Neural cell (in vitro differentiated cells): ENCODE measurements around the gene DENND1A. TPM values are rescaled to one million over a fixed set of nuclear protein-coding genes. Genes with fewer than 3 reads are reported as not detected.

ENCODE experiments used
- H2AFZ ChIP-seq: fragments of 200-600, 300-800 bp; sonication (generic), shearing (Covaris generic); 2 replicates; pipeline ENCODE4 v1.6.0; 2014; ENCODE audit warnings: low read depth, mild to moderate bottlenecking, antibody characterized with exemption, low read length, moderate library complexity
- H3F3A ChIP-seq: fragments of 200-600 bp; shearing (Covaris generic); 2 replicates; pipeline ENCODE4 v1.6.1; 2016; ENCODE audit warnings: mild to moderate bottlenecking, moderate library complexity, mixed read lengths, antibody characterized with exemption, low read length; ENCODE audit not compliant: insufficient read depth, poor library complexity, severe bottlenecking
- H3K27ac ChIP-seq: fragments of 200-600, 300-800 bp; sonication (generic), shearing (Covaris generic); 2 replicates; pipeline ENCODE4 v1.5.1; 2014; ENCODE audit warnings: mild to moderate bottlenecking, low read length, moderate library complexity
- H3K27me3 ChIP-seq: fragments of 300-800, 200-600 bp; sonication (generic), shearing (Covaris generic); 2 replicates; pipeline ENCODE4 v1.6.0; 2014; ENCODE audit warnings: mild to moderate bottlenecking, low read depth, low read length, moderate library complexity; ENCODE audit not compliant: insufficient read depth
- H3K36me3 ChIP-seq: fragments of 300-800, 200-600 bp; sonication (generic), shearing (Covaris generic); 2 replicates; pipeline ENCODE4 v1.5.1; 2014; ENCODE audit warnings: mild to moderate bottlenecking, antibody characterized with exemption, low read length, moderate library complexity; ENCODE audit not compliant: insufficient read depth
- H3K4me2 ChIP-seq: fragments of 300-800, 200-600 bp; sonication (generic), shearing (Covaris generic); 2 replicates; pipeline ENCODE4 v1.6.0; 2014; ENCODE audit warnings: mild to moderate bottlenecking, low read length
- H3K4me3 ChIP-seq: fragments of 300-800, 200-600 bp; sonication (generic), shearing (Covaris generic); 2 replicates; pipeline ENCODE4 v1.5.1; 2014; ENCODE audit warnings: mild to moderate bottlenecking, low read length, moderate library complexity
- H3K79me2 ChIP-seq: fragments of 200-600 bp; shearing (Covaris generic); replicated peaks from 2 replicates; pipeline ENCODE4 v1.6.0; 2014; ENCODE audit warnings: mild to moderate bottlenecking, low read length, moderate library complexity; ENCODE audit not compliant: insufficient read depth
- H3K9ac ChIP-seq: fragments of 300-800, 200-600 bp; sonication (generic), shearing (Covaris generic); 2 replicates; pipeline ENCODE4 v1.6.1; 2016; ENCODE audit warnings: mild to moderate bottlenecking, low read length, mixed read lengths
- H3K9me2 ChIP-seq: fragments of 200-600 bp; shearing (Covaris generic); 2 replicates; pipeline ENCODE4 v1.6.1; 2016; ENCODE audit warnings: mild to moderate bottlenecking, low read length, mixed read lengths; ENCODE audit not compliant: insufficient read depth
- H3K9me3 ChIP-seq: fragments of 200-600, 300-800 bp; sonication (generic), shearing (Covaris generic); 2 replicates; pipeline ENCODE4 v1.6.1; 2016; ENCODE audit warnings: mild to moderate bottlenecking, mixed run types, low read length, moderate library complexity, mixed read lengths
- H4K20me1 ChIP-seq: fragments of 200-600 bp; shearing (Covaris generic); 2 replicates; pipeline ENCODE4 v1.6.1; 2016; ENCODE audit warnings: mild to moderate bottlenecking, mixed run types; ENCODE audit not compliant: insufficient read depth
- EP300 ChIP-seq: fragments of 450-650 bp; conservative IDR thresholded peaks from 2 replicates; pipeline ENCODE4 v1.6.1; 2014; ENCODE audit warnings: antibody characterized with exemption, mild to moderate bottlenecking, moderate library complexity; ENCODE audit not compliant: poor library complexity, severe bottlenecking
- EZH2 ChIP-seq: fragments of 200-600, 300-800 bp; shearing (Covaris generic), sonication (generic); IDR thresholded peaks from 2 replicates; pipeline ENCODE4 v1.6.1; 2014; ENCODE audit warnings: antibody characterized with exemption, low read length, borderline replicate concordance, mild to moderate bottlenecking; ENCODE audit not compliant: insufficient read depth, poor library complexity, severe bottlenecking
- MXI1 ChIP-seq: fragments of 450-650 bp; conservative IDR thresholded peaks from 2 replicates; pipeline ENCODE4 v1.6.1; 2014; ENCODE audit warnings: antibody characterized with exemption, mild to moderate bottlenecking; ENCODE audit not compliant: poor library complexity, severe bottlenecking
- POLR2AphosphoS5 ChIP-seq: IDR thresholded peaks from 2 replicates; pipeline ENCODE4 v1.6.1; 2012
- RAD21 ChIP-seq: fragments of 450-650 bp; conservative IDR thresholded peaks from 2 replicates; pipeline ENCODE4 v1.6.1; 2014; ENCODE audit warnings: antibody characterized with exemption, mild to moderate bottlenecking, moderate library complexity
- SMC3 ChIP-seq: fragments of 450-650 bp; conservative IDR thresholded peaks from 2 replicates; pipeline ENCODE4 v1.6.1; 2014; ENCODE audit warnings: antibody characterized with exemption, mild to moderate bottlenecking, moderate library complexity; ENCODE audit not compliant: poor library complexity
- TAF1 ChIP-seq: IDR thresholded peaks from 2 replicates; pipeline ENCODE4 v1.6.1; 2012; ENCODE audit warnings: low read depth
- polyA plus RNA-seq: library from polyadenylated mRNA; depleted of rRNA; stranded (reverse); fragments of >200 nt; gene quantifications from 2 replicates; pipeline ENCODE4 v1.2.3, GENCODE V29; 2014
- TF ChIP-seq, protein P1 (sequence below): fragments of 450-650 bp; IDR thresholded peaks from 2 replicates; pipeline ENCODE4 v1.5.1; 2014; ENCODE audit warnings: antibody characterized with exemption, mild to moderate bottlenecking, moderate library complexity; ENCODE audit not compliant: poor library complexity, severe bottlenecking
- TF ChIP-seq, protein P2 (sequence below): IDR thresholded peaks from 2 replicates; pipeline ENCODE4 v1.6.1; 2012; ENCODE audit warnings: borderline replicate concordance

DENND1A gene
- polyA plus RNA-seq, 1 donor from 2014 or later, result 2.3 TPM

DNA sequence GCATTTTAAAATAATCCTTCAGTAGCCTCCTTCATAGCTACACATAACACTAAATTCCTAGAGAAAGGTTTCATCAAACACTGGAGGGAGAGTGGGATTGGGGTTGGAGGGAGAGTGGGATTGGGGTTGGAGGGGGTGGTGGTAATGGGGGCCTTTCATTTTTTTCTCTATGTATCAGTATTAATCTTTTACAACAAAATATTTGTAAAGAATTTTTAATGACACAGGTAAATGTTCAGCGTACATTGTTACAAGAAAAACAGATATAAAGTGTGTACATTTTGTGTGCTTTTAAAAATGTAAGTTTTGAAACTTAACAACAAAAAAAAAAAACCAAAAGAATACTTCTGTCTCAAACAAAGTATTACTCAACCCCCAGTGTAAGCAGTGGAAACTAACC lies 266.4 kb downstream of the DENND1A start:
- no peaks in the 10 kb centered on the region for H3K27me3 ChIP-seq
- no peaks in the 10 kb centered on the region for H3K36me3 ChIP-seq
- H3K4me2 ChIP-seq, result no peak overlapping the region
- no peaks in the 10 kb centered on the region for H3K79me2 ChIP-seq
- H3K9me2 ChIP-seq, result no peaks in the 10 kb centered on the region
- no peaks in the 10 kb centered on the region for H4K20me1 ChIP-seq
- H3K4me3 ChIP-seq, result no peak overlapping the region
- H3K9me3 ChIP-seq, result no peaks in the 10 kb centered on the region
- no peak overlapping the region for H3K27ac ChIP-seq
- H3K9ac ChIP-seq, result no peak overlapping the region
- no peaks in the 10 kb centered on the region for H3F3A ChIP-seq
- no peak overlapping the region for H2AFZ ChIP-seq
- TF ChIP-seq RAD21, result no peak
- TF ChIP-seq, protein P1, sequence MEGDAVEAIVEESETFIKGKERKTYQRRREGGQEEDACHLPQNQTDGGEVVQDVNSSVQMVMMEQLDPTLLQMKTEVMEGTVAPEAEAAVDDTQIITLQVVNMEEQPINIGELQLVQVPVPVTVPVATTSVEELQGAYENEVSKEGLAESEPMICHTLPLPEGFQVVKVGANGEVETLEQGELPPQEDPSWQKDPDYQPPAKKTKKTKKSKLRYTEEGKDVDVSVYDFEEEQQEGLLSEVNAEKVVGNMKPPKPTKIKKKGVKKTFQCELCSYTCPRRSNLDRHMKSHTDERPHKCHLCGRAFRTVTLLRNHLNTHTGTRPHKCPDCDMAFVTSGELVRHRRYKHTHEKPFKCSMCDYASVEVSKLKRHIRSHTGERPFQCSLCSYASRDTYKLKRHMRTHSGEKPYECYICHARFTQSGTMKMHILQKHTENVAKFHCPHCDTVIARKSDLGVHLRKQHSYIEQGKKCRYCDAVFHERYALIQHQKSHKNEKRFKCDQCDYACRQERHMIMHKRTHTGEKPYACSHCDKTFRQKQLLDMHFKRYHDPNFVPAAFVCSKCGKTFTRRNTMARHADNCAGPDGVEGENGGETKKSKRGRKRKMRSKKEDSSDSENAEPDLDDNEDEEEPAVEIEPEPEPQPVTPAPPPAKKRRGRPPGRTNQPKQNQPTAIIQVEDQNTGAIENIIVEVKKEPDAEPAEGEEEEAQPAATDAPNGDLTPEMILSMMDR, result no peak
- TF ChIP-seq SMC3, result no peak
- TF ChIP-seq EP300, result no peak
- TF ChIP-seq, protein P2, sequence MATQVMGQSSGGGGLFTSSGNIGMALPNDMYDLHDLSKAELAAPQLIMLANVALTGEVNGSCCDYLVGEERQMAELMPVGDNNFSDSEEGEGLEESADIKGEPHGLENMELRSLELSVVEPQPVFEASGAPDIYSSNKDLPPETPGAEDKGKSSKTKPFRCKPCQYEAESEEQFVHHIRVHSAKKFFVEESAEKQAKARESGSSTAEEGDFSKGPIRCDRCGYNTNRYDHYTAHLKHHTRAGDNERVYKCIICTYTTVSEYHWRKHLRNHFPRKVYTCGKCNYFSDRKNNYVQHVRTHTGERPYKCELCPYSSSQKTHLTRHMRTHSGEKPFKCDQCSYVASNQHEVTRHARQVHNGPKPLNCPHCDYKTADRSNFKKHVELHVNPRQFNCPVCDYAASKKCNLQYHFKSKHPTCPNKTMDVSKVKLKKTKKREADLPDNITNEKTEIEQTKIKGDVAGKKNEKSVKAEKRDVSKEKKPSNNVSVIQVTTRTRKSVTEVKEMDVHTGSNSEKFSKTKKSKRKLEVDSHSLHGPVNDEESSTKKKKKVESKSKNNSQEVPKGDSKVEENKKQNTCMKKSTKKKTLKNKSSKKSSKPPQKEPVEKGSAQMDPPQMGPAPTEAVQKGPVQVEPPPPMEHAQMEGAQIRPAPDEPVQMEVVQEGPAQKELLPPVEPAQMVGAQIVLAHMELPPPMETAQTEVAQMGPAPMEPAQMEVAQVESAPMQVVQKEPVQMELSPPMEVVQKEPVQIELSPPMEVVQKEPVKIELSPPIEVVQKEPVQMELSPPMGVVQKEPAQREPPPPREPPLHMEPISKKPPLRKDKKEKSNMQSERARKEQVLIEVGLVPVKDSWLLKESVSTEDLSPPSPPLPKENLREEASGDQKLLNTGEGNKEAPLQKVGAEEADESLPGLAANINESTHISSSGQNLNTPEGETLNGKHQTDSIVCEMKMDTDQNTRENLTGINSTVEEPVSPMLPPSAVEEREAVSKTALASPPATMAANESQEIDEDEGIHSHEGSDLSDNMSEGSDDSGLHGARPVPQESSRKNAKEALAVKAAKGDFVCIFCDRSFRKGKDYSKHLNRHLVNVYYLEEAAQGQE, result no peak
- TF ChIP-seq POLR2AphosphoS5, result no peak

- no peaks in the 10 kb centered on the region for H3F3A ChIP-seq
- no peaks in the 10 kb centered on the region for H3K79me2 ChIP-seq
- no peaks in the 10 kb centered on the region for H3K27me3 ChIP-seq
- no peak overlapping the region for H2AFZ ChIP-seq
- TF ChIP-seq EP300 (no peak), POLR2AphosphoS5 (no peak), MXI1 (no peak), EZH2 (no peak), RAD21 (no peak), TAF1 (no peak), SMC3 (no peak)
- TF ChIP-seq, protein P1, result no peak
- TF ChIP-seq, protein P2, result no peak
- no peaks in the 10 kb centered on the region for H3K36me3 ChIP-seq
- H3K27ac ChIP-seq, result no peak overlapping the region
- no peak overlapping the region for H3K4me3 ChIP-seq
- H3K4me2 ChIP-seq, result no peak overlapping the region
- H3K9ac ChIP-seq, result no peak overlapping the region
- H3K9me3 ChIP-seq, result no peaks in the 10 kb centered on the region
- no peaks in the 10 kb centered on the region for H3K9me2 ChIP-seq
- H4K20me1 ChIP-seq, result no peaks in the 10 kb centered on the region
These were observed 267.7 kb downstream of the DENND1A start for GRCh38 chr9:123662057-123662776.
